Activated CD8-positive, alpha-beta memory T cell treated with anti-CD3 and anti-CD28 coated beads, Interleukin-2, amount 50 U/mL, for 48 hours (primary cell): Measurements from ENCODE around the gene TK1.
"Not testable (repeated sequence)": the region's sequence is repeated elsewhere in the genome, so short reads cannot be mapped to it uniquely, and the experiment has no call there.

ENCODE experiments used
- DNase-seq: peaks from one replicate; pipeline ENCODE4 v3.0.0-alpha.2; 2020

The TK1 gene

DNA sequence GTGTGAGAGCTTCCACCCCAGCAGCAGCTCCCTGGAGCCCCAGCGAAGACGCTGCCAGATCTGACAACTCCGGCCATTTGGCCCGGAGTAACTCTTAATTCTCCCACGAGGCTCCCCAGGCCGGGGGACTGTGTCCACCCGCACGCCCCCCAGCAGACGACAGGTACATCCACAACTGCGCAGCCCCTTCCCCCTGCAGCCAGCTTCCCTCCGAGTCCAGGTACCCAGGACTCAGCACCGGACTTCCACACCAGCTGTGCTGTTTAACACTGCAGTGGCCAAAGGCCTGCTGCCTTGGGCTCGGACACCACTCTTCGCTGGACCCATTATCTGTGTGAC, 11.2 kb downstream of the TK1 start:
- no peak for DNase-seq

DNA sequence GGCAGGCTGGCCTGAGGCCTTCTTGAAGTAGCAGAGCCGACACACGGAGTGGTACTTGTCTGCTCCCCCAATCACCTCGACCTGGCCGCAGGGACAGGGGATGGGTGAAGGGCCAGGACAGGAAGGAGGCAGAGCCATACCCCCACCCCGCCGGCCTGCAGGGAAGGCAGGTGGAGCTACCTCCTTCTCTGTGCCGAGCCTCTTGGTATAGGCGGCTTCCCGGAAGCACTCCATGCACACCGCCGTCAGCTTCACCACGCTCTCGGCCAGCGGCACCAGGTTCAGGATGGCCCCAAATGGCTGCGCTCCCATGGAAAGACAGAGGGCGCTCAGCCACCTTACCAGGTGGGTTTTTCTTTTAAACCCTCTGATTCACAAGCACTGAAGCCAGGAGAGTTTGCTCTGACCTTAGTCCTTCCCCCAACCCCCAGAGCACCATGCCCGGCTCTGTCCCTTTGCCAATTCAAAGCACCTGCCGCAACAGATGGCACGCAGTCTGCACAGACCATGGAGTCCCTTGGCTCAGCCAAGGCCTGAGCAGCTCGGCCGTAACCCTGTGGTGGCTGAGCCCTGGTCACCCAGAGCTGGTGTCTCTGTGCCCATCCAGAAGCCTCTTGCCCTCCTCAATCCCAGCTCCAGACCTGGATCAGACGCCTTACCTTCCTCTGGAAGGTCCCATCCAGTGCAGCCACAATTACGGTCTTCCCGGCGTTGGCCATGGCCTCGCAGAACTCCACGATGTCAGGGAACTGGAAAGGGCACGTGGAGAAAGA, 11.8 kb downstream of the TK1 start:
- no peak for DNase-seq

DNA sequence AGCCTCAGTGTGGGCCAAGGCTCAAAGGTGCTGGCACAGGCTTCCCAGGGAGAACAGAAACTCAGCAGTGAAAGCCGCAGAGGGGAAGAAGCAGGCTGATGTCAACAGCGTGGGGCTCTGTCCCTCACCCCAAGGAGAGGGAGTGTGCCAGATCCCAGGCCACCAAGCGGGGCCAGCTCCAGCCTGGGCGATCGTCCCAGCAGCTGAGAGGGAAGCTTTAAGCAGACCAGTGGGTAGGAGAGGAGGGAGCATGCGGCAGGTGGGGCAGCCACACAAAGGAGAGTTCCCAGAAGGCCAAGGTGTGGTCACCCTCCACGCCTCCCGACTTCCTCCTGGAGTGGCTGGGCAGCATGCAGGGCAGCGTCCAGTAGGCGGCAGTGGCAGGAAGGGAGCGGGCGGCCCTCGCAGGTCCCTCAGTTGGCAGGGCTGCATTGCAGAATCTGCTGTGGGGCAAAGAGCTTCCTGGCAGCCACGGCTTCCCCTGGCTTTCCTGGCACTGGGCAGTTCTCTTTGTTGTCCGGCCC, 12.4 kb downstream of the TK1 start:
- DNase-seq = no peak

DNA sequence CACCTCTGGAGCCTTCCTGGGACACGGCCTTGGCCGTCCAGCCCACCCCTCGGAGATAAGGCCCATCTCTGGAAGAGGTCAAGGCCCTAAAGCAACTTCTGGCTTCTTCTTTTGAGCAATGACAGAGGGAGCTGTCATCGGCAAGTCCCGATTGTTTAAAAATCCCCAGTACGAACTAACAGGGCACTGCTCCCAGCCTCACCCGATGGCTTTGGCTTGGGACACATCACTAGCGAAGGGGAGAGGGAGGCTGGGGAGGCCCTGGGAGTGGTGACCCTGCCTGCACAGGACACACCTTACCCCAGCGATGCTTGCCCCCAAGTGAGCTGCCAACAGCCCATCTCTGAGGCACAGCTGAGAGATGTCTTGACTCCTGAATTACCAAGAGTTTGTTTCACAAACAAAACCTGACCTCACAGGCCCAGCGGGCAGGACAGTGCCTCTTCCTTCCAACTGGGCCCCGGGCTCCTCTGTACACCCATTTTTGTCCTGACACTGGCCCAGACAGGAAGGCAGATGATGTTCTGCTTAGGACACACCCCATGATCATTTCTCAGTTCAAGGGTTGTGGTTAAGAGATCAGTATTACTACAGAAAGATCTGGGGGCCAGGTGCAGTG, 13.6 kb downstream of the TK1 start:
- DNase-seq = no peak

DNA sequence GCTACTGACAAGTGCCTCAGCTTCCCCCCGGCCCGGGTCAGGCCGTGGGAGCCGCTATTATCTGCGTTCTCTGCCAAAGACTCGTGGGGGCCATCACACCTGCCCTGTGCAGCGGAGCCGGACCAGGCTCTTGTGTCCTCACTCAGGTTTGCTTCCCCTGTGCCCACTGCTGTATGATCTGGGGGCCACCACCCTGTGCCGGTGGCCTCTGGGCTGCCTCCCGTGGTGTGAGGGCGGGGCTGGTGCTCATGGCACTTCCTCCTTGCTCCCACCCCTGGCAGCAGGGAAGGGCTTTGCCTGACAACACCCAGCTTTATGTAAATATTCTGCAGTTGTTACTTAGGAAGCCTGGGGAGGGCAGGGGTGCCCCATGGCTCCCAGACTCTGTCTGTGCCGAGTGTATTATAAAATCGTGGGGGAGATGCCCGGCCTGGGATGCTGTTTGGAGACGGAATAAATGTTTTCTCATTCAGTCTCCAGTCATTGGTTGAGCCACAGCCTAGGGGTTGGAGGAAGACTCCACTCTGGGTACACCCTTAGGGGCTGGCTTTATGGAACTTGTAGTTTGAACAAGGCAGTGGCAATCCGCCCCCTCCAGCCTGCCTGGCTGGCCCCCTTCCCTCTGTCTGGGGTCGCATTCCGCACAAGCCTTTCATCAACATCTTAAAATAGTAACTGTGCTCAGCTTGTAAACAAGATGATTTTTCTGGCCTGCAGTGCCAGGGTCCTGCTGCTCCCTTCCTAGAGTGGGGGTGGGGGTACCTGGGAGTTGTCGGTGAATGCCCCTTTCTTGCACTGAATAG, 14.4 kb downstream of the TK1 start:
- no peak for DNase-seq

DNA sequence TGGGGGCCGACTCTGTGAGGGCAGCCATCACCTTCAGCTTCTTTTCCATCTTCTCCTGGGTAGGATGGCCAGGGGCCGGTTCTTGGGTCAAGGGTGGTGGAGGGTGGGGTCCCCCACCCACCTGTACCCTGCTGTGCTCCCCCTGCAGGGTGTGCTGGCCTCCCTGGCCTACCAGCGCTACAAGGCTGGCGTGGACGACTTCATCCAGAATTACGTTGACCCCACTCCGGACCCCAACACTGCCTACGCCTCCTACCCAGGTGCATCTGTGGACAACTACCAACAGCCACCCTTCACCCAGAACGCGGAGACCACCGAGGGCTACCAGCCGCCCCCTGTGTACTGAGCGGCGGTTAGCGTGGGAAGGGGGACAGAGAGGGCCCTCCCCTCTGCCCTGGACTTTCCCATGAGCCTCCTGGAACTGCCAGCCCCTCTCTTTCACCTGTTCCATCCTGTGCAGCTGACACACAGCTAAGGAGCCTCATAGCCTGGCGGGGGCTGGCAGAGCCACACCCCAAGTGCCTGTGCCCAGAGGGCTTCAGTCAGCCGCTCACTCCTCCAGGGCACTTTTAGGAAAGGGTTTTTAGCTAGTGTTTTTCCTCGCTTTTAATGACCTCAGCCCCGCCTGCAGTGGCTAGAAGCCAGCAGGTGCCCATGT, 15.1 kb downstream of the TK1 start:
- DNase-seq = not testable (repeated sequence)

DNA sequence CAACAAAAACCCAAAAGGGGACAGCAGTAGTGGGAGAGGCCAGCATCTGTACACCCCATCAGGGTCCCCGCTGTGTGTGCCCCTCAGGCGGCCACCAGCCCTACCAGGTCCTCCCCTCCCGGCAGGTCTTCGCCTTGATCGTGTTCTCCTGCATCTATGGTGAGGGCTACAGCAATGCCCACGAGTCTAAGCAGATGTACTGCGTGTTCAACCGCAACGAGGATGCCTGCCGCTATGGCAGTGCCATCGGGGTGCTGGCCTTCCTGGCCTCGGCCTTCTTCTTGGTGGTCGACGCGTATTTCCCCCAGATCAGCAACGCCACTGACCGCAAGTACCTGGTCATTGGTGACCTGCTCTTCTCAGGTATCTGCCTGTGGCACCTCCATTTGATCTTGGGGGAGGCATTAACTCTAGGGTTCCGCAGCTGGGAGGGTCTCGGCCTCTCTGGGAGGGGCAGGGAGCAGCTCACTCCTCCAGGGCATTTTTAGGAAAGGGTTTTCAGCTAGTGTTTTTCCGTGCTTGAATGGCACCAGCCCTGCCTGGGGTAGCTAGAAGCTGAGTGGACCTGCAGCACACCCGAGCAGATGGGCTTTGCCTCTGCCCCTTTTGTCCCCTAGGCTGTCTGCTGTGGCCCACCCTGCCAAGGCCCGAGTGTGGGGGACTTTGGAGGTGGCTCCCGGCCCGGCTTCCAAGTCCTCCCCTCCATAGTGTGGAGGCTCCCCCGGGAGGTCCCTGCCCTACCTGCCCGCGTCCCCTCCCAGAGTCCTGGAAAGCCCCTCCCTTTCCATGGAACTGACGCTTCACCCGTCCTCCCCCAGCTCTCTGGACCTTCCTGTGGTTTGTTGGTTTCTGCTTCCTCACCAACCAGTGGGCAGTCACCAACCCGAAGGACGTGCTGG, 15.9 kb downstream of the TK1 start:
- DNase-seq = peak; percentile 63

DNA sequence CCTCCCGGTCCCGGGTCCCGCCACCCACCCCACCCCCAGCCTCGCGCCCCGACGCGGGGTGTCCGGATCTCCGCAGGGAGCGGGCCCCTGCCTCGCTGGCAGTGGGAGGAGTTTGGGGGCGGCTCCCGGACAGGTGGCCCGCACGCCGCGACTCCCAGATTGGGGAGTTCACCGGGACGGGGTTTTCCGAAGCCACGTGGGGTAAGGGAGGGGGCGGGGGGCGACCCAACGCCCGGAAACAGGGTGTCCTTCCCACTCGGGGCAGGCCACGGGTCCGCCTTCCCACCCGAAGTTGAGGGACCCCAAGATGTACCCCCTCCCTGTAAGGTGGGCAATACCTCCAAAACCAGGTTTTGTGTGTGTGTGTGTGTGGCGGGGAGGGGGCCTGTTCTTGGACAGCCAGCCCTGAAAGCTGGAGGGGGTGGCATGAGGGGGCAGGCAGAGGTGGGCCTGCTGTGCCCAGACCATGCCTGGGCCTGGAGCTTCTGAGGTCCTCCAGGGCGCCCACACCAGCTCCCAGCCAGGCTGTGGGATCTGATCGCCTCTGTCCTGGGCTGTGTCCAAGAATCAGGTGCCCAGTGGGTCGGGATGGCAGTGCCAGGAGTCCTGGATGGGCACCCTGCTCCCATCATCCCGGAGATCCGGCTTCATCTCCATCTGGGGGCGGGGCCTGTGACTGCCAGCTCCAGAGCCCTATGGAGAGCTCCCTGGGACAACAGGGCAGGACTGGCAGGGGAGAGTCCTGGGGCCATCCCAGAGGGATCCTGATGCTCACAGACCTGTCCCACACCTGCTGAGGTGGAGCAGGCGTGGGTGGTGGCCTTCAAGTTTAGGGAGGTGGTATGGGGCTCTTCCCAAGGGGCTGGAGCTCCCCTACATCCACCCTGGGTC, 17.7 kb downstream of the TK1 start:
- peak; percentile 80 for DNase-seq

DNA sequence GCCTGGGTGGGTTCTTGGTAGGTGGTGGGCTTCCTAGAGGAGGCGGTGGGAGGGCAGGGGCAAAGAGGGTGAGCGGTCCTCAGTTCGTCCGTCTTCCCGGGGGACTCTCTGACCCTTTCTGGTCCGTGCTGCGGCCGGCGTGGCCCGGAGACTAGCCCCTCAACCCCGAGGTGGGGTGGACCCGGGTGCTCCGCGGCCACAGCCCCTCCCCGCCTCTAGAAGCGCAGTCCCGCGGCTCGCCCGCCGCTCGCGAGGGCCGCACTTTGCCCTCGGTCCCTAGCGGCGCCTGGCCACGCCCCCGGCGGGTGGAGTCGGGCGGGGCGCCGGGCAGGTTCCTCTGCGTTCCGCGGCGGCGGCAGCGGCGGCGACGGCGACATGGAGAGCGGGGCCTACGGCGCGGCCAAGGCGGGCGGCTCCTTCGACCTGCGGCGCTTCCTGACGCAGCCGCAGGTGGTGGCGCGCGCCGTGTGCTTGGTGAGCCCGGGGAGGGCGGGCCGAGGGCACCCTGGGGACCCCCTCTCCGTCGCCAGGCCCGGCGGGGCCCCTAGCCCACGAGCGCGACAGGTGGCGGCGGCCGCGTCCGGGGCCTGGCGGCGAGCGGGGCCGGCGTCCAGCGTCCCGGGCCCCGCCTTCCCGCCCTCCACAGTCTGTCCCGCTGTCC, 18.5 kb downstream of the TK1 start, which contains the start of gene SYNGR2:
TSS of gene SYNGR2 (plus strand) at position 340 of the 661 bp plus-strand sequence. CDS start at position 376, 36 bp downstream.
- peak; percentile 96 for DNase-seq

DNA sequence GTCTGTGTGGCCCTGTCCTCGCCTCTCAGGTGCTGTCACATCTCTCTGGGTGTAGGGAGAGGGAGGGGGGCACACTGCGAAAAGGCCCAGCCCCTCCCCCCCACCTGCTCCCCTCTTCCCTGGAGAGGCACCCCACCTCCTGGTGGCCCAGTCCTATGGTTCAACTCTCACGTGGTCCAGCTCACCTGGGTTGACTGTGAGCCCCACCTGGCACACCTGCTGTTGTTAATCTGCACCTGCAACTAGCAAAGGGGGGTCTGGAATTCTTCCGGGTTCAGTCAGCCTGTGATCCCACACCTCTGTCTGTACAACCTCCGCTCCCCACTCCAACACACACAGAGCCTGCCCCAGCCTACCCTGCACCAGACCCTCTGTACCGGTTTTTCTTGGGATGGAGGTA, 20.4 kb downstream of the TK1 start:
- no peak for DNase-seq

DNA sequence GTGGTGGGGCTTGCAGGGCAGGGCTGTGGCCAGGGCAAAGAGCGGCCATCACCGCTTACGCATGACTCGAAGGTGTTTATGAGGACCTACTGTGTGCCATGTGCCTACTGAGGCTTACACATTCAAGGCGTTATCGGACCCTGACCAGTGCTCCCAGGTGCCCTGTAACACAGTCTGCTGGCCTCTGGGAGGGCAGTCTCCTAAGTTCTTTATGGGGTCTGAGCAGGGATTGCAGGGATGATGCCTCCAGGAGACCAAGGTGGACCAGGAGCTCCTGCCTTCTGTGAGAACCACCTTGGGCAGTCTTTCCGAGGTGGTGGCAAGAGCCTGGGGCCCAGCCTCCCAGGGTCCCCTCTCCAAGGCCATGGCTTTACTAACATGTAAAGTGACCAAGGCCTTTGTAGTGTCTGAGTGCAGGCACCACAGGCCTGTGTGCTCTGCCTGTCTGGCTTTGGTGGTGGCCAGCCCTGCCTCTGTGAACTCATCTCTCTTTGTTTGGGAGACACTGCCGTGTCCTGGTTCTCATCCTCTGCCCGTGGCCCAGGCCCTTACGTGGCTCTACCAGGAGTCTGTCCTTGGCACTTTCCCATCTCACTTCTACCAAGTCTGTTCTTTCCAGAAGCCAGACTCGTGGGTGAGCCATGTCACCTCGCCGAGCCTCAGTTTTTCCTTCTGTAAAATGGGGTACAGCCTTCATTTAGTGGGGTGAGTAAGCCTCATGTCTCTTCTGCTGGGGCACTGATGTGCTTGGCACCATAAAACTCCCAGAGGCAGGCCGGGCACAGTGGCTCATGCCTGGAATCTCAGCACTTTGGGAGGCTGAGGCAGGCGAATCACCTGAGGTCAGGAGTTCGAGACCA, 21.9 kb downstream of the TK1 start:
- no peak for DNase-seq

DNA sequence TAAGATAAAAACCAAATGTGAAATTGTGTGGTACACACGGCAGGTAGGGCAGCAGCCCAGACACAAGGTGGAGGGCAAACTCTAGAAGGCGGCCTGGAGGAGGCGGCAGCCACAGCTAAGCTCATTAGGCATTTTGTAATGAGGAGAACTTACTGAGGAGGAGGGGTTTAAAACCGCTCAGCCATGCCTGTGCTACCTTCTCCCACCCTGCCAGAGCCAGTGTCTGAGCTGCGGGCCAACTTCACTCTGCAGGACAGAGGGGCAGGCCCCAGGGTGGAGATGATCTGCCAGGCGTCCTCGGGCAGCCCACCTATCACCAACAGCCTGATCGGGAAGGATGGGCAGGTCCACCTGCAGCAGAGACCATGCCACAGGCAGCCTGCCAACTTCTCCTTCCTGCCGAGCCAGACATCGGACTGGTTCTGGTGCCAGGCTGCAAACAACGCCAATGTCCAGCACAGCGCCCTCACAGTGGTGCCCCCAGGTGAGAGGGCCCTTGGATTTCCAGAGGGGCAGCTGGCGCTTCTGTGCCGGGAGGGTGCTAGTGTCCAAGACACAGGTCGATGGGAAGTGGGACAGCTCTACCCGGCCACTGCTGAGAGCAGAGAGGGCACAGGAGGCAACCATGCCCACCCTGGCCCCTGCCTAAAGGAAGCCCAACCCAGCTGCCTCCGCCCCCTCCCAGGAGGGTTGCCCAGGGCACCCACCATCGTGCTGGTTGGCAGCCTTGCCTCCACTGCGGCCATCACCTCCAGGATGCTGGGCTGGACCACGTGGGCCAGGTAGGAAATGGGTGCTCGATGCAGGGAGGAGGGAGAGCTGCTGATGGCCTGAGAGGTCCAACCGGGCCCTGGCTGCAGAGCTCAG, 22.7 kb downstream of the TK1 start:
- no peak for DNase-seq

DNA sequence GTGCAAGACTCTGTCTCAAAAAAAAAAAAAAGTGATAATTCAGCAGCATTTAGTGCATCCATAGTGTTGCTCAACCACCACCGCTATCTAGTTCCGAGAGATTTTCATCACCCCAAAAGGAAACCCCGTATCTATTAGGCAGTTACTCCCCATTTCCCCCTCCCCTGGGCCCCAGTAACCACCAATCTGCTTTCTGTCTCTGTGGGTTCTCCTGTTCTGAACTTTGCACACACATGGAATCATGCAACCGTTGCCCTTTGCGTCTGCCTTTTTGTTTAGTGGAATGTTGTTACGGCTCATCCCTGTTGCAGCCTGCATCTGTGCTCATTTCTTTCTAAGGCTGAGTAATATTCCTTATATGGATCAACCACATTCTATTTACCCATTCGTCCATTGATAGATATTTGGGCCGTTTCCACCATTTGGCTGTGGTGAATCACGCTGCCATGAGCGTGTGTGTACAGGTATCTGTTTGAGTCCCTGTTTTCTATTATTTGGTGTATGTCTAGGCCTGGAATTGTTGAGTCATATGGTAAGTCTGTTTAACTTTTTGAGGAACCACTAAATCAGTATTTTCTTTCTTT, 27.2 kb downstream of the TK1 start:
- no peak for DNase-seq

DNA sequence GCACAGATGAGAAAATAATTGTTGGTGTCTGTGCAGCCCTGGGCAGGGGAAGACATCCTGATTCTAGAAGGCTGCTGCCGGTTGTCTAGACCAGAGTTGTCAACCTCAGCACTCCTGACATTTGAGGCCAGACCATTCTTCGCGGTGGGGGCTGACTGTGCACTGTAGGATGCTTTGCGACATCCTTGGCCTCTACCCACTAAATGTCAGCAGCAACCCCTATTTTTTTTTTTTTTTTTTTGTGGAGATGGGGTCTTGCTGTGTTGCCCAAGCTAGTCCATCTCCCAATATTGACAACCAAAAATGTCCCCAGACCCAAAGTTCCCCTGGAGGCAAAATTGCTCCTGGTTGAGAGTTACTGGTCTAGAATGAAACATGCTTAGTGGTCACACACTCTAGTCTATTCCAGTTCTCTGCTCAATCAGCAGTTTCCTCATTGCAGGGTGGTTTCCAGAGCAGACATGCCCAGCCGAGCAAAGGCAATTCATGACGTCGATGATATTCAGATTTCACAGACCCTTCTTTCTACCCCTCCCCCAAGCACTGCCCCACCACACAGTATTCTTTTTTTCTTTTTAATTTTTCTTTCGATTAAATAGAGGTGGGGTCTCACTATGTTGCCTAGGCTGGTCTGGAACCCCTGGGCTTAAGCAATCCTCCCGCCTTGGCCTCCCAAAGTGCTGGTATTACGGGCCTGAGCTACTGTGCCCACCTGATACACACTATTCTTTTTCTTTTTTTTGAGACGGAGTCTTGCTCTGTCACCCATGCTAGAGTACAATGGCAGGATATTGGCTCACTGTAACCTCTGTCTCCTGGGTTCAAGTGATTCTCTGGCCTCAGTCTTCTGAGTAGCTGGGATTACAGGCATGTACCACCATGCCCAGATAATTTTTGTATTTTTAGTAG, 31.7 kb downstream of the TK1 start:
- DNase-seq = no peak

DNA sequence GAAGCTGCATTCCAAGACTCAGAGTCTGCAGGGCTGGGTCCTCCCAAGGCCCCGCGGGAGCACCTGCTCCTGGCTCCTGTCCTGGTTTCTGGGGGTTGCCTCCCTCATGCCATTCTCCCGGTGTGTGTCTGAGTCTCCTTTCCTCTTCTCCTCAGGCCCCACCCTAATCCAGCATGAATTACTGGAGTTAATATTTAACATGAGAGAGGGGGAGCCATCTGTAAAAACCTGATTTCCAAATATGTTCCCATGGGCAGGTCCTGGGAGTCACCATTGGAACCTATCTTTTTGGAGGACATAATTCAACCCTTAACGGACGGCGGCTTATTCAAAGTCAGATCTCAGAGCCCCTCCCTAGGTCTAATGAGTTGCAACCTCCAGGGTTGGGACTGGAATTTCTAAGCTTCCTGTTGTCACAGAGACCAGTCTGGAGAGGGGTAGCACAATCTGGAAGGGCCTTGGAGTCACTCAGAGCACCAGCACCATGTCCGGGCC, 35.3 kb downstream of the TK1 start:
- no peak for DNase-seq

DNA sequence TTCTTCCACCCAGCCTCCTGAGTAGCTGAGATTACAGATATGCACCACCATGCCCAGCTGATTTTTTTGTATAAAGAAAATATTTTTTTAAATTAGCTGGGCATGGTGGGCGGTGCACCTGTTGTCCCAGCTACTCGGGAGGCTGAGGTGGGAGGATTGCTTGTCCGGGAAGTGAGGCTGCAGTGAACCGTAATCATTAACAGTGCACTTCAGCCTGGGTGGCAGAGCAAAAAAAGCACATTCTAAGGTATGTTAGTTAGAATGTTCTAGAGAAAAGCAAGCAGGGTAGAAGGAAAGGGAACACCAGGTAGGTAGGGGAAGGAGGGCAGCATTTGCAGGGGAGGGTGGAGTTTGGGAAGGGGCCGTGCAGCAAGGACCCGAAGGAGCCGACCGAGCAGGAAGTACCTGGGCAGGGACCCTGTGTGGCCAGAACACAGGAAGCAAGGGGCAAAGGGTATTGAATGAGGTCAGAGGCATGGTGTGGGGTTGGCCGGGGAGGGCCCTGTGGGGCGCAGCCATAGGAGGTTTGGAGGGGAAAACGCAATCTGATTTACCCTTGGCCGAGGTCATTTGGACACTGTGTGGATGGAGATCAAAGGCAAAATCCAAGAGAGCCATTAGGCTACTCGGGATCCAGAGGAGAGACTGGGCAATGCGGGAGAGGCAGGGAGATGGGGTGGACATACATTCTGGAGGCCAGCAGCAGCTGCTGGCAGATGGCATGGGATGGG, 38.4 kb downstream of the TK1 start:
- no peak for DNase-seq
